Cardiac muscle cell (in vitro differentiated cells and primary cell): ENCODE results near the gene ADAMTSL1. TPM values are rescaled to one million over a fixed set of nuclear protein-coding genes. Genes with fewer than 3 reads are reported as not detected.

Experiments used
- DNase-seq, 2 donors: peaks; one replicate each; pipeline versions ENCODE4 v3.0.0 to v3.0.0-alpha.2; 2010 to 2017; ENCODE audit warnings: low read depth in 1 of 2, low spot score in 1 of 2
- H3K27ac ChIP-seq: fragments of 200-600 bp; sonication (generic); 2 replicates; pipeline ENCODE4 v1.5.1; 2016
- H3K27me3 ChIP-seq: fragments of 200-600 bp; sonication (generic); 2 replicates; pipeline ENCODE4 v1.6.0; 2016; ENCODE audit warnings: control low read depth
- H3K36me3 ChIP-seq: fragments of 200-600 bp; sonication (generic); 2 replicates; pipeline ENCODE4 v1.5.1; 2016; ENCODE audit warnings: control low read depth
- H3K4me1 ChIP-seq: fragments of 200-600 bp; sonication (generic); 2 replicates; pipeline ENCODE4 v1.8.1; 2017; ENCODE audit warnings: low read depth, mild to moderate bottlenecking, mixed run types
- H3K4me3 ChIP-seq: fragments of 200-600 bp; sonication (generic); 2 replicates; pipeline ENCODE4 v1.5.1; 2016; ENCODE audit warnings: mild to moderate bottlenecking
- H3K9me3 ChIP-seq: fragments of 200-600 bp; sonication (generic); 2 replicates; pipeline ENCODE4 v1.5.1; 2017; ENCODE audit warnings: low read depth, mild to moderate bottlenecking, control low read depth
- CTCF ChIP-seq: IDR thresholded peaks from 2 replicates; pipeline ENCODE4 v1.5.1; 2012; ENCODE audit warnings: low read depth, mild to moderate bottlenecking, low read length
- polyA plus RNA-seq: library from polyadenylated mRNA; unstranded; fragments of >200 nt; fragmentation: Nextera tagmentation; extraction: Ambion mirVana; gene quantifications from 2 replicates; pipeline ENCODE4 v1.2.1, GENCODE V29; 2016
- total RNA-seq: library from RNA; depleted of rRNA; stranded (reverse); fragments of >200 nt; gene quantifications from 2 replicates; pipeline ENCODE4 v1.2.3, GENCODE V29; 2016

ADAMTSL1 gene
- total and polyA plus RNA-seq, 2 experiments from 2014 or later, result 12.6 to 63.0 TPM

- H3K27ac ChIP-seq, result no peak overlapping the region
- H3K9me3 ChIP-seq, result no peaks in the 10 kb centered on the region
- H3K36me3 ChIP-seq, result no peaks in the 10 kb centered on the region
- peak; percentile 46 for TF ChIP-seq CTCF
- peak; percentile 37 to 80 for DNase-seq
- H3K4me1 ChIP-seq, result peaks cover 6% of the 10 kb centered on the region
- no peak overlapping the region for H3K4me3 ChIP-seq
- no peaks in the 10 kb centered on the region for H3K27me3 ChIP-seq
Observed at GRCh38 chr9:18791074-18791473, 317.1 kb downstream of the ADAMTSL1 start.

- no peak for TF ChIP-seq CTCF
- Histone ChIP-seq H3K27ac (peak overlapping the region; percentile 35), H3K4me1 (peaks cover 6% of the 10 kb centered on the region), H3K9me3 (no peaks in the 10 kb centered on the region), H3K4me3 (no peak overlapping the region), H3K27me3 (no peaks in the 10 kb centered on the region), H3K36me3 (no peaks in the 10 kb centered on the region)
- DNase-seq, result peak in 1 of 2 donors; percentile 17
Observed at GRCh38 chr9:18793122-18793521, 319.2 kb downstream of the ADAMTSL1 start.

GRCh38 chr9:18795947-18796671 is 322.2 kb downstream of the ADAMTSL1 start:
- no peak overlapping the region for H3K27ac ChIP-seq
- H3K4me1 ChIP-seq, result peaks cover 6% of the 10 kb centered on the region
- H3K4me3 ChIP-seq, result no peak overlapping the region
- no peaks in the 10 kb centered on the region for H3K27me3 ChIP-seq
- no peak for TF ChIP-seq CTCF
- H3K9me3 ChIP-seq, result no peaks in the 10 kb centered on the region
- DNase-seq, result peak in 1 of 2 donors; percentile 71
- no peaks in the 10 kb centered on the region for H3K36me3 ChIP-seq

- H3K4me3 ChIP-seq, result no peak overlapping the region
- DNase-seq, result no peak
- H3K36me3 ChIP-seq, result no peaks in the 10 kb centered on the region
- H3K27me3 ChIP-seq, result no peaks in the 10 kb centered on the region
- peaks cover 6% of the 10 kb centered on the region for H3K4me1 ChIP-seq
- no peak overlapping the region for H3K27ac ChIP-seq
- no peaks in the 10 kb centered on the region for H3K9me3 ChIP-seq
- TF ChIP-seq CTCF, result no peak
Observed at GRCh38 chr9:18796696-18797270, 322.8 kb downstream of the ADAMTSL1 start.

GRCh38 chr9:18798106-18798505 is 324.2 kb downstream of the ADAMTSL1 start:
- no peaks in the 10 kb centered on the region for H3K9me3 ChIP-seq
- H3K27ac ChIP-seq, result no peak overlapping the region
- H3K27me3 ChIP-seq, result no peaks in the 10 kb centered on the region
- DNase-seq, result no peak
- TF ChIP-seq CTCF, result no peak
- peaks cover 4% of the 10 kb centered on the region for H3K4me1 ChIP-seq
- no peak overlapping the region for H3K4me3 ChIP-seq
- no peaks in the 10 kb centered on the region for H3K36me3 ChIP-seq
